ENCODE results near the gene AGPAT2.
"Not testable (repeated sequence)": the region's sequence is repeated elsewhere in the genome, so short reads cannot be mapped to it uniquely, and the experiment has no call there.

AGPAT2 gene

GRCh38 chr9:136705564-136705963 is 18.3 kb upstream of the AGPAT2 start:
- TF ChIP-seq CTCF (IDR thresholded peaks at IDR 0.05) (no peak), ZFX (IDR thresholded peaks at IDR 0.05; ENCODE audit: borderline replicate concordance) (no peak)
- no peak overlapping the region for H3K27ac ChIP-seq

GRCh38 chr9:136704741-136705140 is 17.5 kb upstream of the AGPAT2 start:
- not testable (repeated sequence) for H3K27ac ChIP-seq

- H3K27ac ChIP-seq, result no peak overlapping the region
- no peak for TF ChIP-seq CTCF (IDR thresholded peaks at IDR 0.05)
- no peak for TF ChIP-seq ZFX (IDR thresholded peaks at IDR 0.05; ENCODE audit: borderline replicate concordance)
Observed at GRCh38 chr9:136703276-136703860, 16.1 kb upstream of the AGPAT2 start.

- H3K27ac ChIP-seq, result no peak overlapping the region
- TF ChIP-seq CTCF (IDR thresholded peaks at IDR 0.05) (no peak), ZFX (IDR thresholded peaks at IDR 0.05; ENCODE audit: borderline replicate concordance) (no peak)
Observed at GRCh38 chr9:136701668-136702053, 14.4 kb upstream of the AGPAT2 start.

- no peak overlapping the region for H3K27ac ChIP-seq
- TF ChIP-seq CTCF (IDR thresholded peaks at IDR 0.05) (no peak), ZFX (IDR thresholded peaks at IDR 0.05; ENCODE audit: borderline replicate concordance) (no peak)
Observed at GRCh38 chr9:136700959-136701667, 13.9 kb upstream of the AGPAT2 start.

GRCh38 chr9:136700304-136700703 is 13.0 kb upstream of the AGPAT2 start:
- no peak overlapping the region for H3K27ac ChIP-seq

GRCh38 chr9:136698635-136699246 is 11.5 kb upstream of the AGPAT2 start:
- H3K27ac ChIP-seq, result no peak overlapping the region
- TF ChIP-seq CTCF (IDR thresholded peaks at IDR 0.05) (no peak), ZFX (IDR thresholded peaks at IDR 0.05; ENCODE audit: borderline replicate concordance) (no peak)

More at GRCh38 chr9:136700304-136700703, 13.0 kb upstream of the AGPAT2 start:
- TF ChIP-seq ZFX (IDR thresholded peaks at IDR 0.05; ENCODE audit: borderline replicate concordance), result no peak
- no peak for TF ChIP-seq CTCF (IDR thresholded peaks at IDR 0.05)

Data from 22Rv1 (cell line).